Tibial nerve (tissue), 4 donors: ENCODE results near the gene CDH4. TPM values are rescaled to one million over a fixed set of nuclear protein-coding genes. Genes with fewer than 3 reads are reported as not detected.

Source experiments
- DNase-seq, 2 donors: peaks; one replicate each; pipeline ENCODE4 v3.0.0-alpha.2; 2019; ENCODE audit warnings: low spot score in 2 of 2
- H3K27ac ChIP-seq, 4 donors: fragments of 200-600 bp; sonication (generic) in 3 of 4; one replicate each; pipeline ENCODE4 v1.5.1; 2017 to 2019; ENCODE audit warnings: mild to moderate bottlenecking in 1 of 4
- H3K27me3 ChIP-seq, 2 donors: fragments of 200-600 bp; sonication (generic) in 1 of 2; one replicate each; pipeline versions ENCODE4 v1.5.1 to v1.6.0; 2017 to 2019
- H3K36me3 ChIP-seq, 3 donors: fragments of 200-600 bp; sonication (generic); one replicate each; pipeline ENCODE4 v1.5.1; 2018 to 2019
- H3K4me1 ChIP-seq, 4 donors: fragments of 200-600 bp; sonication (generic) in 3 of 4; one replicate each; pipeline ENCODE4 v1.5.1; 2017 to 2019
- H3K4me3 ChIP-seq, 4 donors: fragments of 200-600 bp; sonication (generic) in 3 of 4; one replicate each; pipeline ENCODE4 v1.5.1; 2017 to 2019; ENCODE audit warnings: mild to moderate bottlenecking in 1 of 4, moderate library complexity in 1 of 4
- H3K9me3 ChIP-seq, 4 donors: fragments of 200-600 bp; sonication (generic) in 3 of 4; one replicate each; pipeline ENCODE4 v1.5.1; 2017 to 2019
- CTCF ChIP-seq, 5 experiments: fragments of 200-600 bp in 3 of 5; fragments of 450-650 bp in 2 of 5; sonication (generic) in 3 of 5; IDR thresholded peaks; one replicate each; pipeline ENCODE4 v1.5.1; 2016 to 2019; ENCODE audit warnings: antibody characterized with exemption in 5 of 5, mild to moderate bottlenecking in 3 of 5, moderate library complexity in 2 of 5
- EP300 ChIP-seq, 2 donors: sonication (generic); formaldehyde crosslinking; IDR thresholded peaks; one replicate each; pipeline ENCODE4 v1.6.1; 2017; ENCODE audit warnings: antibody characterized with exemption in 2 of 2, mild to moderate bottlenecking in 1 of 2
- POLR2A ChIP-seq, 2 donors: fragments of 450-650 bp; IDR thresholded peaks; one replicate each; pipeline ENCODE4 v1.6.1; 2017; ENCODE audit warnings: antibody characterized with exemption in 2 of 2, mild to moderate bottlenecking in 2 of 2, moderate library complexity in 2 of 2
- WGBS, 2 donors: methylation state at CpG; one replicate each; pipeline ENCODE4 v1.1.5; 2018; 5-methylcytosine and 5-hydroxymethylcytosine counted together
- total RNA-seq, 4 donors: library from RNA; depleted of rRNA; stranded (reverse); fragments of >200 nt; gene quantifications; one replicate each; pipeline ENCODE4 v1.1.0, GENCODE V29; 2016

Gene CDH4
- total RNA-seq, 4 donors from 2014 or later, result 0.78 to 2.3 (median 1.0) TPM

DNA sequence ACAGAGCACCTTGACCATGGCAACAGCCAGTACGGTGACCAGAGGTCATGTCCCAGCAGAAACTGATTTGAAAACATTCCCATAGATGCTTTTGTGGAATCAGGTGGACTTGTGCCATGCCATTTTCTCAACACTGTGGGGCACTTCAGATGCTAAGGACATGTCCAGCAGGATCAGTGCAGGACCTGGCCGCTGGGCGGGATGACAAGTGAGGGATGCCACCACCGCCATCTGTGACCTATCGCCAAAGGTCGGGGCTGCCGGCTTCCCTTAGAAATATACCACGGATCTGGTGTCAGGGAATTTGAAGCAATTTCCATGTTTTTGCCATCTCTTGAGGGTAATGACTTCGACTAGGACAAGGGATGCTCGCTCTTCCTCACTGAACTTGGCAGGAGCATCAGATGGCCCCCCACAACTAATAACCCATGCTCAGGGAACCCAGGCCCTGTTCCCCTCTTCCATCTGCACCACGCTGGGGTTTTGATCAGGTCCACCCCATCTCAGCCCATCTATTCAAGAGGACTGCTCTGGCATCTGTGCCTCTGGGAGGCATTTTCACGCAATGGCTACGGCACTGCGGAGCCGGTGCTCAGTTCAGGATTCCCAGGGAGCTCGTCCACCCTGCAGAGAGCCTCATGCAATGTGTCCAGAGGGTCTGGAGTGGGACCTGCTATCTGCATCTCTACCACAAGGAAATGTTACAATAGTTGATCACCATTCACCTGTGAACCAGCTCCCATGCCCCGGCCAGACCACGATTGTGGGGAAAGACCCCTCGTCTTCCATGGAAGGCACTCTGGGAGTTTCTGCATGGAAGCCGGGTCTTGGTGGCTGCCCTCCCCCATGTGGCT is 511.1 kb downstream of the CDH4 start:
- no peak for TF ChIP-seq CTCF (IDR thresholded peaks at IDR 0.05)
- no peak for TF ChIP-seq POLR2A (IDR thresholded peaks at IDR 0.05)
- TF ChIP-seq EP300 (IDR thresholded peaks at IDR 0.05), result no peak
- H3K27me3 ChIP-seq, result no peaks in the 10 kb centered on the region
- 88 to 89% methylated on average over 14 to 20 of the region's 20 CpGs for WGBS, 2 donors

DNA sequence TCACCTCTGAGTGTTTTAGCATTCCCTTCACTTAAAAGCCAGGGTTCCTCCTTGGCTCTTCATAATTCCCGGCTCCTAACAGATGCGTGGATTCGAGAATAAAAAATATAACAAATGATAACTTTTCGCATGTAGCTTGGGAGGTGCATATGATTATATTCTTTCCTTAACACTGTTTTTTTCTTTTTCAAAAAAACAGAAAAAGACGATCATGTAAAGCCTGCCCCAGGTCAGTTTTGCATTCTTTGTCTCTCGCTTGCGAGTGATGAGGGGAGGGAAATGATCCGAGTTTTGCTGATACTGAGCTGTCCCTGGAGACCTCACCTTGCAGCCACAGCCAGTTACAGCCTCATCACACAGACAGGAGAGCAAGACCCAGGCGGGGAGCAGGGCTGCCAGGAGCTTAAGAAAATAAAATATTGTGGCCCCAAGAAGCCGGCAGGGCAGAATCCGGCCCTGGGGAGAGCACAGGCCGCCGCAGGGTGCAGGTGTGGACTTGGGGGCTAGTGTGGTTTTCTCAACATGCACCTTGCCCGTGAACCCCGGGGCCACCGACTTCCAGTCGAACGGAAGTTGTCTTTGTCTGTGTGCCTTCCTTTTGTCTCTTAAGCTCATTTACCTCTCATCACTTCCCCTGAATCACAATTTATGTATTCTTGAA is 511.8 kb downstream of the CDH4 start:
- Histone ChIP-seq H3K4me1 (no peaks in the 10 kb centered on the region), H3K36me3 (no peaks in the 10 kb centered on the region), H3K4me3 (no peak overlapping the region), H3K27me3 (no peaks in the 10 kb centered on the region), H3K9me3 (no peaks in the 10 kb centered on the region), H3K27ac (no peak overlapping the region)
- TF ChIP-seq EP300 (IDR thresholded peaks at IDR 0.05) (no peak), POLR2A (IDR thresholded peaks at IDR 0.05) (no peak), CTCF (IDR thresholded peaks at IDR 0.05) (no peak)
- WGBS, 2 donors, result 75 to 80% methylated on average over 18 of the region's 18 CpGs
- DNase-seq, result no peak

More for the DNA sequence above, 511.1 kb downstream of the CDH4 start:
- H3K27ac ChIP-seq, result no peak overlapping the region
- H3K36me3 ChIP-seq, result no peaks in the 10 kb centered on the region
- DNase-seq, result peak in 1 of 2 donors; percentile 6
- H3K4me3 ChIP-seq, result no peak overlapping the region
- no peaks in the 10 kb centered on the region for H3K4me1 ChIP-seq
- H3K9me3 ChIP-seq, result no peaks in the 10 kb centered on the region

GRCh38 chr20:61764471-61765025 is 512.5 kb downstream of the CDH4 start:
- Histone ChIP-seq H3K36me3 (no peaks in the 10 kb centered on the region), H3K27me3 (no peaks in the 10 kb centered on the region), H3K9me3 (no peaks in the 10 kb centered on the region), H3K4me1 (no peaks in the 10 kb centered on the region), H3K27ac (no peak overlapping the region), H3K4me3 (no peak overlapping the region)
- TF ChIP-seq POLR2A (IDR thresholded peaks at IDR 0.05) (no peak), CTCF (IDR thresholded peaks at IDR 0.05) (no peak), EP300 (IDR thresholded peaks at IDR 0.05) (no peak)
- WGBS, 2 donors, result 74 to 75% methylated on average over 17 of the region's 17 CpGs
- no peak for DNase-seq

GRCh38 chr20:61765081-61765870 is 513.2 kb downstream of the CDH4 start:
- no peak overlapping the region for H3K27ac ChIP-seq
- H3K4me3 ChIP-seq, result no peak overlapping the region
- no peak for DNase-seq
- 87% methylated on average over 14 to 15 of the region's 16 CpGs for WGBS, 2 donors
- H3K36me3 ChIP-seq, result no peaks in the 10 kb centered on the region
- no peaks in the 10 kb centered on the region for H3K27me3 ChIP-seq
- no peaks in the 10 kb centered on the region for H3K9me3 ChIP-seq
- TF ChIP-seq EP300 (IDR thresholded peaks at IDR 0.05), result no peak
- no peak for TF ChIP-seq POLR2A (IDR thresholded peaks at IDR 0.05)
- no peak for TF ChIP-seq CTCF (IDR thresholded peaks at IDR 0.05)
- no peaks in the 10 kb centered on the region for H3K4me1 ChIP-seq
